Renal cortical epithelial cell (primary cell): ENCODE results near the gene SLC25A30. TPM values are rescaled to one million over a fixed set of nuclear protein-coding genes. Genes with fewer than 3 reads are reported as not detected.
"Not testable (repeated sequence)": the region's sequence is repeated elsewhere in the genome, so short reads cannot be mapped to it uniquely, and the experiment has no call there.

Source experiments
- DNase-seq: peaks from one replicate; pipeline ENCODE4 v3.0.0-alpha.2; 2011; ENCODE audit warnings: low read depth
- total RNA-seq: library from RNA; depleted of rRNA; stranded (reverse); fragments of >200 nt; gene quantifications from 2 replicates; pipeline ENCODE4 v1.2.3, GENCODE V29; 2014

The SLC25A30 gene
- total RNA-seq, 1 donor from 2014 or later, result 75.9 TPM

DNA sequence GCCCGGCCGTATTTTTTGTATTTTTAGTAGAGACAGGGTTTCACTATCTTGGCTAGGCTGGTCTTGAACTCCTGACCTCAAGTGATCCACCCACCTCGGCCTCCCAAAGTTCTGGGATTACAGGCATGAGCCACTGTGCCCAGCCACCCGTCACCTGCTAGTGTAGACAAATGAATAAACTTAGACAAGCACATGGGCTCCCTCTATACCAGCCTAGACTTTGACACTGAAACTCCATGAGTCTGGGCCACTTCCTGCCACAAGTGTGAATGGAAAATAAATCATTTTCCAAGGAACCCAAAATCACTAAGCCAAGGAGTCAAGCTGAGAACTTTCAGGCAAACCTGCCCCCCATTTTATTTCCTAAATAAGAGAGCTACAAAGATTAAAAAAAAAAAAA lies 50.2 kb downstream of the SLC25A30 start:
- peak; percentile 76 for DNase-seq

DNA sequence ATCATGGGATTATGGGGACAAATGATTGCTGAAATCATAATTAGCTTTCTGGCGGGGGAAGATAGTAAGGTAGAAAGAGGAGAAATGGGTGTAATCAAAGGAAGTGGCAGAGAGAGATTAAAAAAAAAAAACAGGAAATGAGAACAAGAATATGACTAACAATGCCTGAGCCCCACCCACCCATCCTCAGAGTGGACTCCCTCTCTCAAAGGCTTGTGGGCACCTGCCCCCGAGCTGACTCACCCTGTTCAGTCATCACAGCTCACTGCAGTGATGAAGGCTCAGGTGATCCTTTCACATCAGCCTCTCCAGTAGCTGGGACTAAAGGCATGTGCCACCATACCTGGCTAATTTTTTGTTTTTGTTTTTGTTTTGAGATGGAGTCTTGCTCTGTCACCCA lies 50.8 kb downstream of the SLC25A30 start:
- peak; percentile 98 for DNase-seq

GRCh38 chr13:45365558-45365885 lies 52.7 kb downstream of the SLC25A30 start:
- no peak for DNase-seq

DNA sequence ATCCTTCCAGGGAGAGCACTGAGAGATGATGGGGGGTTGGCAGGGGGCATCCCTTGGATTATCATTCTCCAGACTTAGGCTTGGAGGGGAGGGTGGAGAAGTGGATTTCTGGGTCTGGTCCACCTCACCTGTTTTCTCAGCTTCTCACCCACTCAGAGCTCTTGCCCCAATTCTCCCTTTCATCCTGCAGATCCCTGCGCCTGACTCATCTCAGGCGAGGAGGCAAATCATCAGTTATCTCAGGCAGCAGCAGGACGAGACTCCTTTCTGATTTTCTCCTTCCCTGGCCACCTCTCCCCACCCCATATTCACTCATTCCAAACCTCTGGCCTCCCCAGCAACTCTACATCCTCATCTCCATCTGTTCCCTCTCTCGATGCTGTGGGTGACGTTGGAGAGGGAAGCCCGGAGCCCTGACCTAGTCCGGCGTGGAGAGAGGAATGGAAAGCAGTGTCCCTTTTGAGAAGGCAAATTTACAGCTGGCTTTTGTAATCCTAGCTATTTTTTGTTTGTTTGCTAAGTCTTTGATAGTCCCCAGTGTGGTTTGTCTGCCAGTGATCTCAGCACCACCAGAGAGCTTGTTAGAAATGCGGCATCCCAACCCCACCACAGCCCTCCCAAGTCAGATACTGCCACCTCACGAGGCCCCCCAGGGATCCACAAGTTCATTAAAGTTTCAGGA lies 53.2 kb downstream of the SLC25A30 start:
- no peak for DNase-seq

- DNase-seq, result no peak
Observed at GRCh38 chr13:45362939-45363338, 55.2 kb downstream of the SLC25A30 start.

- DNase-seq, result peak; percentile 51
Observed at GRCh38 chr13:45361596-45362206, 56.5 kb downstream of the SLC25A30 start.

DNA sequence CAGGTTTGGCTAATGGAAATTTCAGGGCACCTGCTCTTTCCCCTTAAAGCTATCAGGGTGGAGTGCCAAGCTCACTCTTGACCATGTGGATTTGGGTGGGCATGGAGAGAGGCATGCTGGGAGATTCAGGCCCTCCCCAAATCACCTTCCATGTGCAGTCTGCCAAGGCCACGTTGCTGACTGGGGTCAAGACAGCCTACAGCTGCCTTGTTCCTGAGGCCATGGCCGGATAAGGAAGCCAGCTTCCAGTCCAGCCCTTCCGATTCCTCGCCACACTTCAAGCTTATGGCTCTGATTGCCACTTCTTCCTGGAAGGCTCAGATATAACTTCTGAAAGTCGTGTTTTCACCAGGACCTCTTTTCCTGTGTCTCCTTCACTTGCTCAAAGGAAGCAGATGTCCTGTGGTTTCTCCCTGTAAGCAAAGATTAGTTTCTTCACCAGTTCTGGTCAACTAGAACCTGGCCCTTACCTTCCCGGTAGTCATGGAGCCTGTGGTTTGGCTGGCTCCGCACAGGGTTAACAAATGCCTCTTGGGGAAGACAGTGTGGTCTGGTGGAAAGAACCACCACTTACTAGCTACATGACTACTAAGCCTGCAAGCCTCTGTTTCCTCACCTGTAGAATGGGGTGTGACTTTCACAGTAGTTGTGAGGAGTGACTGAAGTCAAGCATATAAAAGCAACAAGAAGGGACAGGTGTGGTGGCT lies 61.1 kb downstream of the SLC25A30 start:
- DNase-seq, result no peak

- DNase-seq, result no peak
Observed at GRCh38 chr13:45353895-45354294, 64.3 kb downstream of the SLC25A30 start.

- DNase-seq, result peak; percentile 68
Observed at GRCh38 chr13:45352031-45352430, 66.1 kb downstream of the SLC25A30 start.

DNA sequence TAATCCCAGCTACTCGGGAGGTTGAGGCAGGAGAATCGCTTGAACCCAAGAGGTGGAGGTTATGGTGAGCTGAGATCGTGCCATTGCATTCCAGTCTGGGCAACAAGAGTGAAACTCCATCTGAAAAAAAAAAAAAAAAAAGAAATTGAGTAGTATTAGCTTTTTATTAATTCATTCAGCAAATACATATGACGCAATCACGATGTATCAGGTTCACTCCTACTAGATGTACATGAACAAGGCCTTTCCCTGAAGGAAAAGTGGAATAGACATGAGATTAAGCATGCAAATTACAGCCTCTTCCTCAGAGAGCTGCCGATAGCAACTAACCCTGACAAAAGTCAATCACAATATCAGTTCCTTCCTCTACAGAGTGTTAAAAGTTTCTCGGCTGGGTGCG lies 68.0 kb downstream of the SLC25A30 start:
- DNase-seq, result no peak

GRCh38 chr13:45349438-45349837 lies 68.7 kb downstream of the SLC25A30 start:
- DNase-seq, result no peak

GRCh38 chr13:45344064-45344463 lies 74.1 kb downstream of the SLC25A30 start:
- not testable (repeated sequence) for DNase-seq

Other genes with a start within 250 kb of the SLC25A30 start
- 6.7 and 8.5 TPM in 2 replicates for gene KCTD4, start 217.3 kb downstream of the SLC25A30 start, total RNA-seq
- gene TPT1, start 77.2 kb downstream of the SLC25A30 start, total RNA-seq, result 2,868 and 3,711 TPM in 2 replicates
- gene COG3, start 46.6 kb upstream of the SLC25A30 start, total RNA-seq, result 35.4 and 42.2 TPM in 2 replicates
- not detected in 2 replicates for gene ERICH6B, start 197.4 kb upstream of the SLC25A30 start, total RNA-seq